ENCODE data around the gene EFL1.

Gene EFL1

DNA sequence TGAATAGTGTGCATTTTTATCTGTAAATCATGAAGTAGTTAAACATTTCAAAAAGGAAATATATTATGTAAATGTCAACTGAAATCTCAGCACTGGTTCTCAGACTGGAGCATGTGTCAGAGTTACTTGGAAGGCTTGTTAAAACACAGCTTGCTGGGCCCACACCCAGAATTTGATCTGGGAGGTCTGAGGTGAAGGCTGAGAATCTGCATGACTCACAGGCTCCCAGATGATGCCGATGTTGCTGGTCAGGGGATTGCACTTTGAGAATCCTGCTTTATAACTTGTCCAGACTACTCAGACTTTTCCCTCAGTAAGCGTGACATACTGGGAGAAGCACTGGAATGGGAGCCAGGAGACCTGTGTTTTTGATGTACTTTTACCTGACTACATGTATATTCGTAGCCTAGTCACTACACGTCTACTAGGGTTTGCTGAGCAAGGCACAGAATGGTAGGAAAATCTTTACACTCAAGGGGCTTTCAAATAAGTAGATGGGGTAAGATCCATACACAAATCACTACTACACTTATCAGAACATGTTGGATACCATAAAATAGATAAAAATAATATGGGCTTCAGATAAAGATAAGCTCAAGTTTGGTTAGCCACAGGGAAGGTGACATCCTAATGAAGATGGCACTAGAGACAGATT lies 139.7 kb downstream of the EFL1 start:
- no peak for DNase-seq (ENCODE audit: low read depth)
- no peak overlapping the region for H3K4me3 ChIP-seq (ENCODE audit: low read depth, low read length)
- TF ChIP-seq, protein P1, sequence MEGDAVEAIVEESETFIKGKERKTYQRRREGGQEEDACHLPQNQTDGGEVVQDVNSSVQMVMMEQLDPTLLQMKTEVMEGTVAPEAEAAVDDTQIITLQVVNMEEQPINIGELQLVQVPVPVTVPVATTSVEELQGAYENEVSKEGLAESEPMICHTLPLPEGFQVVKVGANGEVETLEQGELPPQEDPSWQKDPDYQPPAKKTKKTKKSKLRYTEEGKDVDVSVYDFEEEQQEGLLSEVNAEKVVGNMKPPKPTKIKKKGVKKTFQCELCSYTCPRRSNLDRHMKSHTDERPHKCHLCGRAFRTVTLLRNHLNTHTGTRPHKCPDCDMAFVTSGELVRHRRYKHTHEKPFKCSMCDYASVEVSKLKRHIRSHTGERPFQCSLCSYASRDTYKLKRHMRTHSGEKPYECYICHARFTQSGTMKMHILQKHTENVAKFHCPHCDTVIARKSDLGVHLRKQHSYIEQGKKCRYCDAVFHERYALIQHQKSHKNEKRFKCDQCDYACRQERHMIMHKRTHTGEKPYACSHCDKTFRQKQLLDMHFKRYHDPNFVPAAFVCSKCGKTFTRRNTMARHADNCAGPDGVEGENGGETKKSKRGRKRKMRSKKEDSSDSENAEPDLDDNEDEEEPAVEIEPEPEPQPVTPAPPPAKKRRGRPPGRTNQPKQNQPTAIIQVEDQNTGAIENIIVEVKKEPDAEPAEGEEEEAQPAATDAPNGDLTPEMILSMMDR (IDR thresholded peaks at IDR 0.05; ENCODE audit: insufficient read depth, low read depth, low read length, missing control alignments), result no peak

DNA sequence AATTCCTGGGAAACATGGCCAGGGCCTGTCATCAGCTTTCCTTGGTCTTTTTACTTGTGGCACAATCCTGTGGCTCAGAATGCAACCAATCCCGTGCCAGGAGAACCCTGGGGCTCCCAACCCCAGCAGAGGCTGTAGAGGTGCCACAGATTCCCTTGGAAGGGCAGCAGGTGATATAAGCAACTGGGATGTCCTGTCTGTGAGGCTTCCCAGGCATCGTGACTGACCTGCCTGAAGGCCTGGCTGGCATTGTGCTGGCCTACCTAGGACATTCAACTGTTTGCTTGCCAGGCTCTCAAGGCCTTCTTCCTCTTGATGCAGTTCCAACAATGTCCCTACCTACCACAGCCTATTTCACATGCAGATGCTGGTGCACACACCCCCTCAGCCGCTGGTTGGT lies 144.5 kb downstream of the EFL1 start:
- DNase-seq (ENCODE audit: low read depth), result no peak
- TF ChIP-seq, protein P1 (IDR thresholded peaks at IDR 0.05; ENCODE audit: insufficient read depth, low read depth, low read length, missing control alignments), result no peak
- H3K4me3 ChIP-seq (ENCODE audit: low read depth, low read length), result no peak overlapping the region

DNA sequence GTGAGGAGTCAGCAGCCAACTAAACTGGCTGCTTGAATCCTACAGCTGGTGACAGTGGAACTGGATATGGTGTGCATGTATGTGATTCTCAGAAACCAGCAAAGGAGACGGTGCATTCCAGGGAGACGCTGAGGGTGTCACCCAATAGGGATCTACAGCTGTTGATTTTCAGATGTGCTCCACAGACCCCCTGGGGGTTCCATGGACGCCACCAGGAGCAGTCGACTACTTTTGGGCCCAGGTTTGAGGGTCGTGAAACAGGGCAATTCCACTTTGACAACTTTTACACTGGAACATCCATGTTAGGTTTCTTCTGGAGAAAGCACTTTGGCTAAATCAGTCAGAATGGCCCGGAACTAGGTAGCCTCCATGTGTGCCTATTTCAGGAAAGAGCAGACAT lies 145.2 kb downstream of the EFL1 start:
- no peak for DNase-seq (ENCODE audit: low read depth)
- TF ChIP-seq, protein P1 (IDR thresholded peaks at IDR 0.05; ENCODE audit: insufficient read depth, low read depth, low read length, missing control alignments), result no peak
- H3K4me3 ChIP-seq (ENCODE audit: low read depth, low read length), result no peak overlapping the region

DNA sequence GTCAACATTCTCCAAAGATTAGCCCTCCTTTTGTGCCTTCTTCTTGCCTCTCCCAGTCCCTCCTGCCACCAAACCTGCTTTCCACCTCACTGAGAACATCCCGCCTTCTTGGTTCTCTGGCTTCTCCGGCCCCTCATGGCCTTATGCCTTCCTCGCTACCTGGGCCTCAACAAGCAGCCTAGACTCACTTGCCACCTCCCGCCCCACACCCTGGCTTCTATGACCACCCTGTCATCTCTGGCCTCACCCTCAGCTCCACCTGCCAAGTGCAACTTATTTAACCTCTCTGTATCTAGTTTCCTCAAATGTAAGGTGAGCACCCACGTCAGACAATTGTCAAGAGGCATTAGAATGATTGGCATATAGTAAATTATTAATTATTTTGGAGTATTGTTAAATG lies 147.9 kb downstream of the EFL1 start:
- TF ChIP-seq, protein P1 (IDR thresholded peaks at IDR 0.05; ENCODE audit: insufficient read depth, low read depth, low read length, missing control alignments), result no peak
- no peak overlapping the region for H3K4me3 ChIP-seq (ENCODE audit: low read depth, low read length)
- no peak for DNase-seq (ENCODE audit: low read depth)

DNA sequence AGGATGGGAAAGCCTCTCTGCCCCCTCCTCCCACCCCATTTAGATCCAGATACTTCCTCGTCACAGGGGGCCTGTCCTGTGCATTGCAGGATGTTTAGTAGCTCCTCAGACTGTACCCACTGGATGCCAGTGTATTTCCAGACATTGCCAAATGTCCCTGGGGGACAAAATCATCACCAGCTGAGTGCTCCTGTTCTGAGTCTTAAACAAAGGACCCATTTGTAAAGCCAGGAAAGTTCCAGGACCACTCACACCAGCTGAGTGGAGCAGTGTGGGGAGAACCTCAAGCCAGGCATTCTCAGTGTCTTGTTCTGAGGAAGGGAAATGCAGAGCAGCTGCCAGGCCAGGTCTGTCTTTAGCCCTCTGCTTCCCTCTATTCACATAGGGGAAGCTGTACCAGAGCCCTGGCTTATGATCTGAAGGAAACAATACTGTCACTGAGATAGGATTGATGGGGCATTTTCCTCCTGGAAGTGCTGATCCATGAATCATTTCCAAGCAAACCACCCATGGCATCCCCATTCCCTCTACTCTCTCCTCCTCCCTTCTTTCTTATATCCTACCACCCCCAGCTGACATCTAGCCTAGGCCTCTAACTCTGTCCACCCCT lies 149.3 kb downstream of the EFL1 start:
- TF ChIP-seq, protein P1 (IDR thresholded peaks at IDR 0.05; ENCODE audit: insufficient read depth, low read depth, low read length, missing control alignments), result no peak
- no peak for DNase-seq (ENCODE audit: low read depth)

DNA sequence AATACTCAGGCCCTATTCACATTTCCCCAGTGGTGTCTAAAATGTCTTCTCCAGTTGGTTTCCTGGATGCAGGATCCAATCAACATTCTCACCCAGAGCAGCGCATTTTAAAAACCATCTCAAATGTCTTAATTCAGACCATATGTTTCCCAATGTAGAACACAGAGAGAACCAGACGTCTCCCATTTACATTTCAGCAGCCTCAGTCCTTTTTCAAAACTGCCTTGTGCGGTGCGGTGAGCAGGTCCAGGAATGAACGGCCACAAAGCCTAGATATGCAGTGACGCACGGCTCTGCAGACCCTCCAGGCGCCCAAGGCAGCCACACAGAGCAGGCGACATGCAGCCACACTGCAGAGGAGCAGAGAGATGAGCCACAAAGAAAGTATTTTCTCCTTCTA lies 150.6 kb downstream of the EFL1 start:
- TF ChIP-seq, protein P1 (IDR thresholded peaks at IDR 0.05; ENCODE audit: insufficient read depth, low read depth, low read length, missing control alignments), result no peak
- H3K4me3 ChIP-seq (ENCODE audit: low read depth, low read length), result no peak overlapping the region
- no peak for DNase-seq (ENCODE audit: low read depth)

More for the DNA sequence above, 149.3 kb downstream of the EFL1 start:
- H3K4me3 ChIP-seq (ENCODE audit: low read depth, low read length), result no peak overlapping the region

DNA sequence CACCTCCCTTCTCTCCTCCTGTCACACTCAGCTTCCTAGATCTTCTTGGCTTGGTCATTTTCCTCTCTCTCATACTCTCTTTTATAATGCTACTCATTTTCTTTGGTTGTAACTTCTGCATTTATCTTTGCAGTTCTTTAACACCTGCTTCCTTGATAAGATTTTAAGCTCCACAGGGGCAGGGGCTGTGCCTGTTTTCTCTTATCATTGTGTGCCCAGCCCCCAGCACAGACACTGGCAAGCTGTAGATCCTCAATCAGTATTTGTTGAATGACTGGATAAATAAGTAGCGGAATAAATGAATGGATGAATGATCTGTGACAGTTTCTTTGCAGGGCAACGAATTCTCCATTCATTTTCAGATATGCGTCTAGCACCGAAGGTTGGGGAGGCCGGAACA lies 152.4 kb downstream of the EFL1 start:
- H3K4me3 ChIP-seq (ENCODE audit: low read depth, low read length), result no peak overlapping the region
- no peak for DNase-seq (ENCODE audit: low read depth)
- TF ChIP-seq, protein P1 (IDR thresholded peaks at IDR 0.05; ENCODE audit: insufficient read depth, low read depth, low read length, missing control alignments), result no peak

All from GM12865 (cell line).